ENCODE results near the gene NOX3. TPM values are rescaled to one million over a fixed set of nuclear protein-coding genes. Genes with fewer than 3 reads are reported as not detected.

Gene NOX3
- total and polyA plus RNA-seq, 2 donors (not counting 1 experiment from before 2014, with no cell fraction given) = not detected

GRCh38 chr6:155450240-155450581, 5.4 kb downstream of the NOX3 start:
- CTCF ChIA-PET = no interaction called here
- H3K4me3 Mint-ChIP-seq = no peak overlapping the region
- H3K4me1 Mint-ChIP-seq = peaks cover 7% of the 10 kb centered on the region
- DNase-seq = no peak
- no peaks in the 10 kb centered on the region for H3K9me3 Mint-ChIP-seq (ENCODE audit: insufficient read depth)
- no peak overlapping the region for H3K9ac ChIP-seq (ENCODE audit: low read length)
- no peaks in the 10 kb centered on the region for H4K20me1 ChIP-seq (ENCODE audit: control insufficient read depth, insufficient read depth, low read length, poor library complexity, severe bottlenecking)
- H3K27me3 ChIP-seq (replicated peaks in 1 of 4; ENCODE audit: control extremely low read depth in 1 of 4, control insufficient read depth in 3 of 4, insufficient read depth in 4 of 4, low read length in 3 of 4) = peaks cover 0 to 3% (median 1%) of the 10 kb centered on the region in 4 experiments
- no peak overlapping the region for H3K27ac Mint-ChIP-seq
- H3K79me2 ChIP-seq (ENCODE audit: control insufficient read depth, insufficient read depth, low read length) = no peaks in the 10 kb centered on the region
- H3K4me2 ChIP-seq (replicated peaks; ENCODE audit: low read depth, low read length, poor library complexity, severe bottlenecking) = no peak overlapping the region
- no peak overlapping the region for H3K4me3 ChIP-seq (ENCODE audit: control extremely low read depth in 1 of 5, extremely low read depth in 1 of 5, insufficient read depth in 1 of 5, low read depth in 2 of 5, low read length in 4 of 5)
- 100% methylated on average over 2 of the region's 2 CpGs for WGBS (ENCODE audit: insufficient coverage)
- ATAC-seq (ENCODE audit: low read depth) = no peak
- H3K27ac ChIP-seq (ENCODE audit: low read length in 2 of 2) = no peak overlapping the region
- no peaks in the 10 kb centered on the region for H3K4me1 ChIP-seq (ENCODE audit: control insufficient read depth in 2 of 2, insufficient read depth in 2 of 2, low read length in 2 of 2)
- peaks cover 29% of the 10 kb centered on the region for H3K27me3 Mint-ChIP-seq
- POLR2A ChIA-PET = no interaction called here
- no peak overlapping the region for H2AFZ ChIP-seq (ENCODE audit: insufficient read depth, low read depth, low read length, poor library complexity, severe bottlenecking)
- TF ChIP-seq CTCF (IDR thresholded peaks at IDR 0.05) = no peak
- TF ChIP-seq EZH2 (IDR thresholded peaks at IDR 0.05; ENCODE audit: borderline replicate concordance, insufficient read depth, low read depth, low read length, poor library complexity, severe bottlenecking) = no peak
- intact Hi-C loops (cut with micrococcal nuclease) = no loop called here
- no peaks in the 10 kb centered on the region for H3K36me3 ChIP-seq (replicated peaks in 1 of 2; ENCODE audit: control extremely low read depth in 1 of 2, control insufficient read depth in 1 of 2, extremely low read depth in 1 of 2, insufficient read depth in 2 of 2, low read length in 1 of 2)
- H3K9me3 ChIP-seq (ENCODE audit: control extremely low read depth in 1 of 3, control insufficient read depth in 2 of 3, insufficient read depth in 1 of 3, low read length in 2 of 3) = no peaks in the 10 kb centered on the region

- 75% methylated on average over 11 of the region's 14 CpGs for WGBS (ENCODE audit: insufficient coverage)
- Mint-ChIP-seq H3K27ac (no peak overlapping the region), H3K27me3 (peaks cover 25% of the 10 kb centered on the region), H3K4me3 (no peak overlapping the region), H3K9me3 (ENCODE audit: insufficient read depth) (no peaks in the 10 kb centered on the region), H3K4me1 (peaks cover 4% of the 10 kb centered on the region)
- no peaks in the 10 kb centered on the region for H4K20me1 ChIP-seq (ENCODE audit: control insufficient read depth, insufficient read depth, low read length, poor library complexity, severe bottlenecking)
- H3K79me2 ChIP-seq (ENCODE audit: control insufficient read depth, insufficient read depth, low read length) = no peaks in the 10 kb centered on the region
- no peaks in the 10 kb centered on the region for H3K4me1 ChIP-seq (ENCODE audit: control insufficient read depth in 2 of 2, insufficient read depth in 2 of 2, low read length in 2 of 2)
- POLR2A ChIA-PET = no interaction called here
- no peak for TF ChIP-seq EZH2 (IDR thresholded peaks at IDR 0.05; ENCODE audit: borderline replicate concordance, insufficient read depth, low read depth, low read length, poor library complexity, severe bottlenecking)
- no peaks in the 10 kb centered on the region for H3K9me3 ChIP-seq (ENCODE audit: control extremely low read depth in 1 of 3, control insufficient read depth in 2 of 3, insufficient read depth in 1 of 3, low read length in 2 of 3)
- H3K4me3 ChIP-seq (ENCODE audit: control extremely low read depth in 1 of 5, extremely low read depth in 1 of 5, insufficient read depth in 1 of 5, low read depth in 2 of 5, low read length in 4 of 5) = no peak overlapping the region
- DNase-seq (no peak), ATAC-seq (ENCODE audit: low read depth) (no peak)
- H3K4me2 ChIP-seq (replicated peaks; ENCODE audit: low read depth, low read length, poor library complexity, severe bottlenecking) = no peak overlapping the region
- no peak overlapping the region for H3K9ac ChIP-seq (ENCODE audit: low read length)
- H2AFZ ChIP-seq (ENCODE audit: insufficient read depth, low read depth, low read length, poor library complexity, severe bottlenecking) = peak overlapping the region; percentile 7
- intact Hi-C loops (cut with micrococcal nuclease) = no loop called here
- CTCF ChIA-PET = no interaction called here
- peaks cover 0 to 3% (median 1%) of the 10 kb centered on the region in 4 experiments for H3K27me3 ChIP-seq (replicated peaks in 1 of 4; ENCODE audit: control extremely low read depth in 1 of 4, control insufficient read depth in 3 of 4, insufficient read depth in 4 of 4, low read length in 3 of 4)
- no peak overlapping the region for H3K27ac ChIP-seq (ENCODE audit: low read length in 2 of 2)
- no peaks in the 10 kb centered on the region for H3K36me3 ChIP-seq (replicated peaks in 1 of 2; ENCODE audit: control extremely low read depth in 1 of 2, control insufficient read depth in 1 of 2, extremely low read depth in 1 of 2, insufficient read depth in 2 of 2, low read length in 1 of 2)
These were observed 6.0 kb downstream of the NOX3 start for GRCh38 chr6:155449450-155450239.

Data from B cell (primary cell).